NCI-H2029 treated with DMSO at 0.1 percent for 48 hours (cell line): Measurements from ENCODE around the gene NDC80.
A peak's percentile ranks its signal among the peaks of the same experiment; 100 is the strongest.
"Not testable (repeated sequence)": the region's sequence is repeated elsewhere in the genome, so short reads cannot be mapped to it uniquely, and the experiment has no call there.

Source experiments
- DNase-seq: peaks from one replicate; lab custom pipeline; 2025; lab: John Stamatoyannopoulos, UW

Gene NDC80

DNA sequence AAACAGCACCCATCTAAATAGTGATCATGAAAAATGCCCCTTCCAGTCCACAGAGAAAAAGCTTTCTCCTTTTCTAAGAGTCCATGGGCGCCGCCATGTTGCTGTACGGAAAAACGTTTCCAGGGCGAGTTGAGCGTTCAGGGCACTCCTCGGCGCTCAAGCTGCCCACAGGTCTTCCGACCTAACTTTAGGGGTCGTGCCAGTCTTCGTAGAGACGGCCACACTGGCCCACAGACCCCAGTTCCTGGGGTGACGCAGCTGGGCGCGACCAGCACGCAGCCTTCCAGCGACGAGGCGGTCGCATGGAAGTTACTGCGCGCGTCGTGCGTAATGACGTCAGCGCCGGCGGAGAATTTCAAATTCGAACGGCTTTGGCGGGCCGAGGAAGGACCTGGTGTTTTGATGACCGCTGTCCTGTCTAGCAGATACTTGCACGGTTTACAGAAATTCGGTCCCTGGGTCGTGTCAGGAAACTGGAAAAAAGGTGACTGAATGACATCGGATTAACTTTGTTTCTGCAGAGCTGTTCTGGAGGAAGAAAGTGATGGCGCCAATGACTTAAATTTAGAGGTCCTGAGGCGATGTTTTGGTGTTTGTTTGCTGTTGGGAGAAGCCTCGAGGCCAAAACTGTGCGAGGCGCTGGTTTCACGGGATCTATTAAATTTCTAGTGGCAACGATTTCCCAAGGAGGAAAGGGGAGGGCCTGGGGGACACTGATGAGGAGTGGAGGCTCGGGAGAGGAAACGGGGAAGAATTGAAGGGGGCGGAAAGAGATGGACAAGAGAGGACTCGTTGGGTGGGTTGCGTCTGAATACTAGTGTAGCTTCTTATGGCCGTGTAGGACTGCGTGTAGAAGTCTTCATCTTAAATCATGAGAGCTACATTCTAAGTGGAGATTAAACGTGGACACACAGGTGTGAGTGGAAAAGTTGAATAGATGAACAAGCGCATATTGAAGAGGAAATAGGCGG lies at the start of gene NDC80, which contains the start of gene METTL4:
Gene NDC80, plus strand, starts transcription at position 358 of the 971 bp plus-strand sequence. CDS start 1,429 bp downstream, outside the sequence.
Gene METTL4, minus strand, starts transcription at position 306 of the 971 bp plus-strand sequence. CDS start 4,289 bp downstream, outside the sequence.
- no peak for DNase-seq

DNA sequence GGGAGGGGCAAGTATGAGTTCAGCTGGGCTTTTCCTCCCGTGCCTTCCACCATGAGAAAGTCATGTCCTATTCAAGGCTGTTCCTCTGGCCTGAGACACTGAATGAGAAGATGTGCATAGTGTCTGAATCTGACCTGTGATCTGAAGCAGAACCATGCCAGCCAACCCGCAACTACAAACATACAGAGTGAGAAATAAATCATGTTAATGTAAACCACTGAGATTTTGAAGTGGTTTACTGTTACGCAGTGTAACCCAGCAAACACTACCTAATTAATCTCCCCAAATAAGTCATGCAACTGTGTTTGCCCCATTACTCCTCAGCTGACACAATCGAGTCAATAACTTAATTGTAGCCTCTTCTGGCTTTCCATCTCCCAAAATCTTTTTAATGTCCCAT lies 49.2 kb upstream of the NDC80 start:
- no peak for DNase-seq

DNA sequence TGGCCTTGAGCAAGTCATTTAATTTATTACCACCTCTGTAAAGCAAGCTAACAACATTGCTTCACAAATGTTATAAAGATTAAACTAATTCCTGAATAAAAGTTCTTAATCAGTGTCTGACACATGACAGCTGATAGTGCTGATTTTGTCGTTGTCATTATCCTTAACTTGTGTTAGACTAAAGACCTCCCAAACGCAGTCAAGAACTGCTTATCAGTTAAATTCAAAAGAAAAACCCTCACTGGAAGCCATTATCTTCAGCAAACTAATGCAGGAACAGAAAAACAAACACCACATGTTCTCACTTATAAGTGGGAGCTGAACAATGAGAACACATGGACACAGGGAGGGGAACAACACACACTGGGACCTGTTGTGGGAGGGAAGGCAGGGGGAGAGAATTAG lies 46.6 kb upstream of the NDC80 start:
- not testable (repeated sequence) for DNase-seq

DNA sequence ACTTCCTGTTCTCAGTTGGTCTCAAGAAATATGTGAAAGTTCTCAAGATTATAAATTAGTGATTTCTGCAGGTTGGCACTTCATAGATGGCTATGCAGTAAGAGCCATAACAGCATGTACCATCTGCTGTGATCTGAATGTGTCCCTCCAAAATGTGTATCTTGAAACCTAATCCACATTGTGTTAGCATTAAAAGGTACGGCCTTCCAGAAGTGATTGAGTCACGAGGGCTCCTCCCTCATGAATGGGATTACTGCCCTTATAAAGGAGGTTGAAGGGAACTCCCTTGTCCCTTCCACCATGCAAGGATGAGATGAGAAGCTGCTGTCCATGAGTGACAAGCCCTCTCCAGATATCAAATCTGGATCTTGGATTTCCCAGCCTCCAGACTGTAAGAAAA lies 45.0 kb upstream of the NDC80 start:
- no peak for DNase-seq

DNA sequence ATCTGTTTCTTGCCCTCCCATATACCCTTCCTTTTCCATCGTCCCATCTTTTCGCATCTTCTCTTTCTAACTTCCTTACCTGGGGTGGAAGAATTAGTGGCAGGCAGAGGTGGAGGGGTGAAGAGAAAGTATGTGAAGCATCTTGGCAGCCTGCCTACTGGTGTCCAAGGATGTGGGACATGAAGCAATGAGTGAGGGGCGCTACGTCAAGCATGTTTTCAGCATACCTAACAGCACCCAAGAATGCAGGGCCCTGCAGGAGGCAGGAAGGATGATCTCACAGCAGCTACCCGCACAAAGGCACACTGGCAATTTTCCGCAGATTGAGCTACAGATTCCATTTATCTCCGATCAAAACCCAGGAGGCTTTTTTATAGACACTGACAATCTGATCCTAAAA lies 42.2 kb upstream of the NDC80 start:
- DNase-seq: no peak

DNA sequence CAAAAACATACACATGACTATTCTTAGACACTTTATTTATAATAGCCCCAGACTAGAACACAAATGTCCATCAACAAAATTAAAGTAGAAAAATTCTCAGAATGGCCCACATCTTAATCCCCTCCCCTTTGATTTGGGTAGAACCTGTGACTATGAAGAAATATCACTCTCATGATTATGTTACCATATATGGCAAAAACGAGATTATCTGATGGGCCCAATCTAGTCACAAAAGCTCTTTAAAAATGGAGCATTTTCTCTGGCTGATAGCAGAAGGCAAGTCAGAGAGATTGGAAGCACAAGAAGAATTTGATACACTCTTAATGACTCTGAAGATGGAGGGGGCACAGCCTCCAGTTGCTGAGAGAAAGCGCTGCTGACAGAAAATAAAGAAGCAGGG lies 39.6 kb upstream of the NDC80 start:
- DNase-seq: no peak

DNA sequence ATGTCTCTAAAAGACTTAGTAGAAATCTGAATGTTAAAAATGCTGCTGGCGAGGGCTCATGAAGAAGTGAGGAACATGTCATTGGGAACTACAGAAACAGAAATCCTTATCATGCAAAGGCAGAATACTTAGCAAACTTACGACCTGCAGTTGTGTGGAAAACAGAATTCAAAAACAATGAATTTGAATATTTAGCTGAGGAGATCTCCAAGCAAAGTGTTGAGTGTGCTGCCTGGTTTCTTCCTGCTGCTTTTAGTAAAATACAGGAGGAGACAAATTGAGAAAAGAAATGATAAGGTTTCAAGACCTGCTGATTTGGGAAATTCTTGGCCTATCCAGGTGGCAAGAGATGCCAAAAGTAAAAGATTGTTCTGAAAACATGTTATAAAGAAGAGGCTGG lies 38.6 kb upstream of the NDC80 start:
- DNase-seq: no peak

DNA sequence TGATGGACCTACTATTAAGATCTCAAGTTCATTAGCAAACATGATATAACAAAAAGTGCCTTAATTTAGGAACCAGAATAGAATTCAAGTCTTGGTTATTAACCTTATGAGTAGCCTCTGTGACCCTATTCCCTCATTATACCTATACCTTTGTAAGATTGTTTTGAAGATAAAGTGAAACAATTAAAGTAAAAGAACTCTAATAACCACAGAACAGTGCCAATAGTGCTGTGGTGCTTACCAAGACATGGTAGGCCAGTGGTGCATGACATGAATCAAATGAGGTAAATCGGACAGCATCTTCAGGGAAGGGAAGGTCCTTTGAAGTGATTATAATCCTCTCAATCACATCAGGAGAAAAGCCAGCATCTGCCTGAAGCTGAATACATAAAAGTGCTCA lies 36.5 kb upstream of the NDC80 start:
- no peak for DNase-seq

DNA sequence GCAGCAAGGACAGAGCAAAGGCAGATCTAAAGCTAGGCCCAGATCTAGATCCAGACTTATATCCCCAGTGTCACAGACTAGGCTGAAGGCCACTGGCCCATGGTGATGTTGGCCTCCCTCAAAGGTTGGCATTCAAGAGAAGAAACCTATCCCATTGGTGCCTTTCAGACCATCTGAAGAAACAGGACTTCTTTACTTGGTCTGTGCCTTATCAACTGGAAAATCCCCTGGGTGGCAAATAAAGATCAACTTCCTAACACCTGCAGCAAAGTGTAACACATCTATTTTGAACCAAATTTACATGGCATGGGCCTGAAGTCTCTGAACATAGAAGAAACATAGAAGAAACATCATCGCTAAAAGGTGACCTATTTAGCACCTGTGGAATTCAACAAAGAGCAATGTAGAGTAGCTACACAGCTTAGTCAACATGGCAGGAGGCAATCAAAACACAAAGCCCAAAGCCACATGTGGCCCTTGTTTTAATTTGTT lies 35.9 kb upstream of the NDC80 start:
- DNase-seq: no peak

DNA sequence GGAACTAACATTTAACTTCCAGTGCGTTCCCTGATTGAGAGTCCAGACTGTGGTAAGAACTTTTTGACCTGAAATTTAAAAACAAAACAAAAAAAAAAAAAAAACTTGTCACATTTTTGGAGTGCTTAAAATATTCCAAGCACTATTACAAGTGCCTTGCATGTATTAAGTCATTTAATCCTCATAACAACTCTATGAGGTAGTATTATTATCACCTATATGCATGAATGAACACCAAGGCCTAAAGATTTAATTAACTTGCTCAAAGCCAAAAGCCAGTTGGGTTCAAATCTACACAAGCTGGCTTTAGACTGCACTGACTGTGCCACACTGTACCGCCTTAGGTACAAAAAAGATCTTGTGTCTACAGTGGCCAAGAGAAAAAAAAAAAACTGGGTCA lies 35.3 kb upstream of the NDC80 start:
- DNase-seq: no peak

DNA sequence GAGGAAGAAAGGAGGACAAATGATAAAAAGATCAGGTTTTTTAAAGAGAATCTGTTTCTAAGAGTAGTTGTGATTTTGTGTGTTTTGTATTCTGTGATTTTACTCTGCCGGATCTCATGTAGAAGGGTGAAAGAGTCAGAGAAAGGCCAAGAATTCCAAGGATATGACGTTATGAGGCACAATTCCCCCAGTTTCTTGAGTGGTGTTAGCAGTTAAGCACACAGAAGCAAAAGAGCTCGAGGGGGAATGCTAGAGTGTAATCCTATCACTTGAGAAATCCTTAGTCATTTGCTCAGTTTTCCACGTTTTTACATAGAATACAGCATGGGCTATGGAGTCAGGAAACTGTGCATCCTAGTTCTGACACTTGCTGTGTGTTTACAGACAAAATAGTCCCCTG lies 34.9 kb upstream of the NDC80 start:
- DNase-seq: no peak

DNA sequence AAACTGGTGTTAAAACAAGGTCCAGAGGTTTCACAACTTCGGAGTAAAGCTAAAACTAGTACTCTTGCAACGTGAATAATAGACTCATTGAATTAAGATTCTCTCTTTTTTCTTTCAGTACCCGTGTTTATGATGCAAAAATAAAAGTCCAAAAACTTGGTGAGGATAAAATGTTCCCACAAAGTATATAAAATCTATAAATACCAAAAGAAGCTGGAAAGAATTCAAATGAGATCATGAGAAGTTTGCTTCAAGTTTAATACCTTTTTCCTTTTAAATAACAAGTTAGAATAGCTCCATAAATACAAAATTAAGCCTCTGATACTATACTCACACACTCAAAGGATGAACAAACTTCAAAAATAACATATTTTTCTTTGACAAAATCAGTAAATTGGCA lies 34.1 kb upstream of the NDC80 start:
- no peak for DNase-seq

DNA sequence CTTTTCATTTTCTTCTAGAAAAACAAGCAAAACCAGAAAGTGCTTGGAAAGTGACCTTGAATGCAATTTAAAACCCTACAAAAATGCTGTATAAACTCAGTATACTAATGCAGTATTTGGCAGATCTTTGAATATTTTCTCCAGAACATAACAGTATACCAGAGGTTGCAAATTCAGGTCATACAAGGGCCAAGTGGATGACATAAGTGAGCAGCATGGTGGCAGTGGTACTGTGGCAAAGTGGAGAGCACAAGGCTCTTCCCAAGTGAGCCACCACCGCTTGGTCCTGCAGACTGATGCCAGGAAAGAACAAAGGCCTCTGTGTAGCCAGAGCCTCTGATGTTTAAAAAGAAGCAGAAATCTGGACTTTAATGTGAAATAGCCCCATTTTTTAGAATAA lies 33.1 kb upstream of the NDC80 start:
- no peak for DNase-seq

DNA sequence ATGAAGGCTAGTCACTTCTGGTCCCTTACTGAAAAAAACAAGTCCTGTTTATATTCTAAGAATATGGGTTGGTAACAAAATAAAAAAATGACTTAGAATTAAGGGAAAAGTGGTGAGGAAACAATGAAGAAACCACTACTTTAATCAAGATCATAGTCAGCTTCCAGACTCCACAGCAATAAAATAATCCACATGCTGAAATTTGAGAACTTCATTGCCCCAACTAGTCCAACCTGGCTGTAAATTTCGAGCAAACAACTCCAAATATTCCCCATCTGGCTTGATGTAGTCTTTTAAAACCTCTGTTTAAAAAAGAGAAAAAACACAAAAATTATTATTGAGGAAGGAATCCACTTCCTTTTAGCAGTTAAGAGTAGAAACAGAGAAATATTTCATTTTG lies 32.5 kb upstream of the NDC80 start:
- DNase-seq: peak; percentile 8

DNA sequence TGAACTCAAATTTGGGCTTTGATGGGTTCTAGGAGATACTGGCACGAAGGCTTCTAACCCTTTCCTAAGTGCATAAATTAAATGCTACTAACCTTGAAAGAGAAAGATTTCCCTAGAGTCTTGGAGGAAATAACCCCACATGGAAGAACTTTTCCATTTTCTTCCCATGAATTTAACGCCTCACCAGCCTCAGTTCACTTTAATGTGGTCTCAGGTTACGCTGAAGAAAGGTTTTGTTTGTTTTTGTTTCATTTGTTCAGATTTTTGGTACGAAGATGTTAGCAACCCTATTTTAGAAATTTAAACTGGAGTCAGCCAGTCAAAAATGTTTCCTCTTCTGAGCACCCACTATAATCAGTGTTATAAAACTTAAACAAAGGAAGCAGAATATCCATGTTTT lies 30.8 kb upstream of the NDC80 start:
- DNase-seq: no peak

DNA sequence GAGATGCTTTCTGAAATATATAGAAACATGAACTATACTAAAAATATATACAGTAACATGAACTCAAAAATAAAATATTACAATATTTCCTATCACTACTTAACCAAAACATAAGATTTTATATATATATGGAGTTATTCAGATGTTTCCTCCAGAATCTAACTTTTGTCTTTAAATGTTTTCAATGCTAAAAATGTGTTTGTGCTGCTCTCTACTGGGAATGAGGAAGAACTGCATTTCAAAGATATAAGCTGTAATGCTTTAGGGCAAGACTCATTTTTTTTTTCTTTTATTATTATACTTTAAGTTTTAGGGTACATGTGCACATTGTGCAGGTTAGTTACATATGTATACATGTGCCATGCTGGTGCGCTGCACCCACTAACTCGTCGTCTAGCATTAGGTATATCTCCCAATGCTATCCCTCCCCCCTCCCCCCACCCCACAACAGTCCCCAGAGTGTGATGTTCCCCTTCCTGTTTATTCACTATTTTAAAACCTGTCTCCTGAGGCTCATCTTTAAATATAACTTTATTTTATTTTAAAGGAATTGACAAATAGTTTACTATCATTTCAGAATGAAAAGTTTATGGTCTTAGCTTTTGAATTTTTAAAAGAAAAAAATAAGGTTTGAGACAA lies 29.3 kb upstream of the NDC80 start:
- DNase-seq: peak; percentile 30

DNA sequence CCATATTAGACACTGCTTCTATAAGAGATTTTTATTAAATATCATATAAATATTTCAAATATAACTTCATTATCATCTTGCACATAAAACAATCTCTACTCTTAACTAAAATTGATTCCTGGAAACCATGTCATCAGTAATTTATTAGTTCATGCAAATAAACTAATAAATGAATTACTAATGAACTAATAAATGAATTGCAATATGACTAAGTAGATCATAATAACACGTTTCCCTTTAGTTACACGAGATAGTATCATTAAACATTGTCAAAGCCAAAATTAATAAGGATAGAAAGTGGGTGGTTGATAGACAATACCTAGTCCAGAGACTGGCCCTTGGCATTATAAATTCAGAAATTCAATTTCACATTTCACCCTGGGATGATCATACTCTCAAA lies 26.2 kb upstream of the NDC80 start:
- no peak for DNase-seq

DNA sequence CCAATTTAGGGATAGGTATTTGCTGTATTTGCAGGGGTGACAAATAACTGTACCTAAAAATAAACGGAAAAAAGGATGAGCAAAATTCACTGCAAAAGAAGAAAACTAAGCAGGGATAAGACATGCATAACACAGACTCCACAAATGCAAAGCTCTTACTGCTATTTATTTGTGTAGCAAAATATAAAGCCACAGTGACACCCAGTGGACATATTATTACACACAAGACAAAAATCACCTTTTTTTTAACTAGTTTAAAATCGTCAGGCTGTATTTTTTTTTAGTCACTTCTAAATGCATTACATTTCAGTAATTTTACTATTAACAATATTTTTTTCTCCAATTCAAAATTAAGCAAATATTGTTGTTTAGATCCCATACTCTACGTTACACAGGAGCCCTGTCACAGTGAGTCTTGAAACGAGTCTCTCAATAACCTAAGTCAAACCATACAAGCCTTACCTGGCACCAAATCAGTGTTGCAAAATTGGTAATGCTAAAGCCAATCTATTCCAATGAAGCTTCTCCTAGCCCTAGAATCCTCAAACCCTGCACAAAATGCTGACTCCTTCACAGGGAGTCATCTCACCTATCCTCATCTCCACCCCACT lies 23.8 kb upstream of the NDC80 start:
- no peak for DNase-seq

DNA sequence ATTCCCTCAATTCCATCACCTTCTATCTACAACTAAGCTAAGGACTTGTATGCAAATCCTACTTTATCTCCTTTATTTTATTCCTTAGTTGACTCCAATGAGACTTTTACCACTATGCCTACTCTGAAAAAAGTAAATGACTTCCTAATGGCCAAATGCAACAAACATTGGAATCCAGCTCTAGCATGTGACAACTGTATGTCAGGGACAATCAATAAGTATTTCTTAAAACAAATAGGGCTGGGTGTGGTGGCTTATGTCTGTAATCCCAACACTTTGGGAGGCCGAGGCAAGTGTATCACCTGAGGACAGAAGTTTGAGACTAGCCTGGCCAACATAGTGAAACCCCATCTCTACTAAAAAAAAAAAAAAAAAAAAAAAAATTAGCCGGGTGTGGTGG lies 21.9 kb upstream of the NDC80 start:
- DNase-seq: no peak

DNA sequence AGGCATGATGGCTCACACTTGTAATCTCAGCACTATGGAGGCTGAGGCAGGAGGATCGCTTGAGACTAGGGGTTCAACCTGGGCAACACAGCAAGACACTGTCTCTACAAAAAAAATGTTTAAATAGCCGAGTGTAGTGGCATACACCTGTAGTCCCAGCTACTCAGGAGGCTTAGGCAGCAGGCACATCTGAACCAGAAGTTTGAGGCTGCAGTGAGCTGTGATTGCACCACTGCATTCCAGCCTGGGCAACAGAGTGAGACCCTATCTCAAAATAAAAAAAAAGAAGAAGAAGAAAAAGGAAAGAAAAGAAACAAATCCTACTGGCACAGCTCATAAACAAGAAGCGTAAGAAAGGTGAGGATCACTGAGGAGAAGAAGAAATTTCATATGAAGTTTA lies 19.9 kb upstream of the NDC80 start:
- no peak for DNase-seq

DNA sequence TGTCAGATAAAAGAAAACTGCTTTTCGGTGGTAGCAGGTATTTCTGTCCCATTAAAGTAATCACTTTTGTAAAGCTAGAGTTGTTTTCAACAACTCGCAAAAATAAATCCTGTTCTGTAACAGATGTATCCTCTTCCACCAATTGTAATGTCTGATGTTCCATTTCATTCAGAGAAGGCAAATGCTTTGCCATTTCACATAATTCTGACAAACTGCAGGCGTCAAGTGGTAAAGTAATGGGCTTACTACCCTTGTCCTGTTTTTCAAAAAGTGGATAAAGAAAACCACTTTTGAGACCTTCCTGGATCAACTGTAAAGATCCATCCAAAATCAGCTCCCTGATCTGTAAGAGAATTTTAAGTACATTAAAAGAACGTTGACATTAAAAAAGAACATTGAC lies 16.7 kb upstream of the NDC80 start:
- no peak for DNase-seq

DNA sequence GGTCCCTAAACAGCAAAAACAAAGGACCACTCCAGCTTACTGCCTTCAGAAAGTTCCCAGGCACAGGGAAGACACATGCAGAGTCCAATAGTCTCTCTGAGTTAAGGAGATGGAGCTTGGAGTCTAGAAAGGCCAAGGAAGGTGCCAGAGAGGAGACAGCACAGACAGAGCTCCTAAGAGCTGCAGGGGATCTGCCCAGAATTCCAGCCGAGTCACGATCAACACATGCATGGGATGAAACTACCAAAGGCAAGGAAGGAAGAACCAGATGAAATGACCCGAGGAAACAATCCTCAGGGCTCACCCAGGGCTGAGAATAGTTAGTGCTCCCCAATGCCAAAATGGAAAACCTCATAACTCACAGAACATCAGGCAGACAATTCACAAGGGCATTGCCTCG lies 15.5 kb upstream of the NDC80 start:
- no peak for DNase-seq

DNA sequence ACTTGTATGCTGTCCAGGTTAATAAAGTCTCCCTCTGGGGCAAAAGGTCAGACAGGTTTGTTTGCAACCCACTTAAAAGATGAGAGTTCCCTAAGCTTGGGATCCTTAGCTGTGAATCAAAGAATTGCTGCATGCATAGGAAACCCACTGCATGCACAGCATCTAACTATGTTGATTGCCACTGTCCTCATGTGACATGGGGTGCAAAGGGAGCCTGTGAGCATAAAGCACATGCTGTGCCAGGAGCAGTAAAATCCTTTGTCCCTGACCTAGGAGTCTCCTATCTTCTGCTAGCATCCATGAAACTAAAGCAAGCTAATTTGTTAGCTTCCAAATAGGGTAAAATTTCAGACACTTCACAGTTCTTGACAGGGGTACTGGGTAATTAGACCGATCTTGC lies 13.8 kb upstream of the NDC80 start:
- no peak for DNase-seq
